Astrocyte of the cerebellum (primary cell): ENCODE measurements around the gene PSMD1.

Experiments used
- DNase-seq: peaks from one replicate; pipeline ENCODE4 v3.0.0-alpha.2; 2011; ENCODE audit warnings: low read depth
- H3K4me3 ChIP-seq: 2 replicates; pipeline ENCODE4 v1.5.1; 2011; ENCODE audit warnings: mild to moderate bottlenecking, low read depth, low read length, moderate library complexity
- CTCF ChIP-seq: IDR thresholded peaks from 2 replicates; pipeline ENCODE4 v1.5.1; 2012; ENCODE audit warnings: low read length, low read depth, moderate library complexity, mild to moderate bottlenecking; ENCODE audit errors: missing control alignments
- in situ Hi-C: cut with HindIII; loops from 2 replicates; pipeline ENCODE4 v1.10.0; 2017; ENCODE audit warnings: low sequenced_read_pairs

PSMD1 gene

DNA sequence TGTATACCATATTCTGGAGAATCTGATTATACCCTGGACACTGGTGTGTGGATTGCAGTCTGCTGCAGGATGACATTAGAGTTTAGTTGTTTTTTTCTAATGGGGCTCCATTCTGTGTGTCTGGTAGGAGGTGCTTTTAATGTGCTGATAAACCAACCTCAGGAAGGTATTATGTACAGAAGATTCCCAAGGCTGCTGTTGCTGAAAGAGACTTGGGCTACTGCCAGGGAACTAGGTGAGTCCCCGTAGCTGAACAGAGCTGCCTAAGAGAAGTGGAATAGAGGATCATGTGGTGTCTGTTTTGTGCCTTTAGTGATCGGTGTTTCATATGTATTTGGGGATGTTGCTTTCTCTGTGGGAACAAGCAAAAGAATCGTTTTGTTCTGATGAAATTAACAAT, 44.2 kb upstream of the PSMD1 start:
- TF ChIP-seq CTCF: no peak
- DNase-seq: no peak
- in situ Hi-C loops: no loop called here

GRCh38 chr2:231013820-231014219, 42.8 kb upstream of the PSMD1 start:
- TF ChIP-seq CTCF: no peak
- in situ Hi-C loops: no loop called here
- DNase-seq: no peak
- H3K4me3 ChIP-seq: no peak overlapping the region

More for the DNA sequence above, 44.2 kb upstream of the PSMD1 start:
- no peak overlapping the region for H3K4me3 ChIP-seq

DNA sequence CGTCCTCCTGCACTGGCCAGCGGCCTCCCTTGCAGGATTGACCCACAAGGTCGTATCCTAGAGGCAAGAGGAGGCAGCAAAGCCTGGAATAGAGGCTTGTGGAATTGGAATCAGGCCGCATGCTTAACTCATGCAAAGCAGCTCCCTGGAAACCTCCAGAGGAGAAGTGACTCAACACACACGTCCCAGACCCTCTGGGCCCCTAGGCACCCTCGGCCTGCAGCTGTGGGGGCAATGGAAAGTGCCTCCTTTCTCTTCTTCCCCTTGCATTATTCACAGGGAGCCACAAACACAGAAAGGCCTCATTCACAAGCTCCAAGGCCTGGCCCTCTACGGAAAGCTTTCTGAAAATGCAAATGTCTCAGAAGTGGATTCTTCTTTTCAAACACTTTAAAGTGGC, 41.2 kb upstream of the PSMD1 start:
- in situ Hi-C loops: no loop called here
- no peak for TF ChIP-seq CTCF
- H3K4me3 ChIP-seq: no peak overlapping the region
- DNase-seq: no peak

GRCh38 chr2:231015926-231016325, 40.7 kb upstream of the PSMD1 start:
- in situ Hi-C loops: no loop called here
- no peak for DNase-seq
- H3K4me3 ChIP-seq: no peak overlapping the region
- no peak for TF ChIP-seq CTCF

DNA sequence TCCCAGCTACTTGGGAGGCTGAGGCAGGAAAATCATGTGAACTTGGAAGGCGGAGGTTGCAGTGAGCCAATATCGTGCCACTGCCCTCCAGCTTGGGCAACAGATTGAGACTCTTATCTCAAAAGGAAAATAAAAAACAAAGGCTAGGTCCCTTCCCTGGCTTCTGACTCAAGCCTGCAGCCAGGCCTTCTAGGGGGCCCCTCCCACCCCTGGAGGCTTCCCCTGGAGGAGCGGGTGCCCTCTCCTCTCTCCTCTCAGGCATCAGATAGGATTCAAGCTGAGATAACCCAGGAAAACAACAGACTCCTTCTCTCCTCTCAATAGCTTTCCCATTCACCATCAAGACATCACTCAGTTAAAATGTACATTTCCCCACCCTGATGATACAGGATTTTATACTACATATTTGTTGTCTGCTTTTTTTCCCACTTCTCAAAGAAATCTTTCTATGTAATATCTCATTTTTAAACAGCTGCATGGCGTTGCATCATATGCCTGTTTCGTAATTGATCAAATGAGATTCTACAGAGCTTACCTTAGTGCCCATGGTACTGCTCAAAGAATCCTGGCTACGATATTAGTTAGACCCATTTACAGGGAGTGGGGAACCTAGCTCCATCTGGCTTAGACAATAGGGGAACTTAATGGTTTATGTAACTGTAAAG, 40.0 kb upstream of the PSMD1 start:
- no peak for DNase-seq
- in situ Hi-C loops: no loop called here
- no peak overlapping the region for H3K4me3 ChIP-seq
- no peak for TF ChIP-seq CTCF

DNA sequence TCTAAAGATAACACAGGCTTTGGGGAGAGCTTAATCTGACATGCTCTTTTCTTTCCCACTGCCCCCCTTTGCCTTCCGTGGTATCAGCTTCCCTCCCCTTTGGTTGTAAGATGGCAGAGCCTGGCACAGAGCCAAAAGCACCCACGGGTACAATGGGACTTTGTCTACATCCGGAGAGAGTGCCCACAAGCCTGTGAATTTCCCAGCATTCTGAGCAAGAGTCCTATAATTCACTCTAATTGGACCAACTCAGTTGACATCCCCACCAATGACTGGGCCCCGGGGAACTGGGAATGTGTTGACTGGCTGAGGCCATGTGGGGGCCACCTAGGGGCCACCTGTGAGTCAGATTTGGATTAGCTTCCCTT, 39.5 kb upstream of the PSMD1 start:
- no peak for TF ChIP-seq CTCF
- H3K4me3 ChIP-seq: no peak overlapping the region
- in situ Hi-C loops: no loop called here
- DNase-seq: no peak
